HEK293 (cell line): ENCODE measurements around the gene SELENOW.
"Not testable (repeated sequence)": the region's sequence is repeated elsewhere in the genome, so short reads cannot be mapped to it uniquely, and the experiment has no call there.

ENCODE experiments used
- CTCF ChIA-PET: fragments of 350-600 bp; formaldehyde crosslinking; extraction: SDS; loops from one replicate; lab custom pipeline; 2021; ENCODE audit warnings: antibody characterized with exemption; lab: Yijun Ruan, JAX
- POLR2A ChIA-PET: fragments of 300-600 bp; formaldehyde crosslinking; extraction: SDS; loops from one replicate; lab custom pipeline; 2020; ENCODE audit warnings: antibody characterized with exemption, inconsistent platforms; lab: Yijun Ruan, JAX
- H3K27ac ChIP-seq: fragments of 200-500 bp; sonication (Bioruptor generic); 2 replicates; pipeline ENCODE4 v1.5.1; 2014; ENCODE audit warnings: low read depth, low read length, control low read depth, inconsistent platforms; ENCODE audit errors: extremely low read depth
- H3K36me3 ChIP-seq, 2 experiments: fragments of 200-500 bp in 1 of 2; sonication (Bioruptor generic) in 1 of 2; 1 replicate in 1 of 2; 2 replicates in 1 of 2; pipeline ENCODE4 v1.5.1; 2014 to 2017; ENCODE audit warnings: inconsistent platforms in 2 of 2, low read length in 2 of 2; ENCODE audit not compliant: control insufficient read depth in 2 of 2, insufficient read depth in 1 of 2
- H3K4me1 ChIP-seq: fragments of 200-500 bp; sonication (Bioruptor generic); 2 replicates; pipeline ENCODE4 v1.5.1; 2014; ENCODE audit warnings: mild to moderate bottlenecking, low read length, inconsistent platforms; ENCODE audit not compliant: control insufficient read depth, insufficient read depth
- H3K4me3 ChIP-seq: 2 replicates; pipeline ENCODE4 v1.5.1; 2011; ENCODE audit warnings: low read depth, mild to moderate bottlenecking, control low read depth, low read length, moderate library complexity
- H3K9me3 ChIP-seq: fragments of 200-500 bp; sonication (Bioruptor generic); 2 replicates; pipeline ENCODE4 v1.5.1; 2014; ENCODE audit warnings: low read depth, low read length, inconsistent platforms; ENCODE audit not compliant: control insufficient read depth, insufficient read depth
- ZBTB20 ChIP-seq: fragments of 450-650 bp; formaldehyde crosslinking; IDR thresholded peaks from 2 replicates; pipeline ENCODE4 v1.5.1; 2016; ENCODE audit warnings: missing biosample characterization, missing genetic modification characterization
- ZNF121 ChIP-seq: fragments of 450-650 bp; formaldehyde crosslinking; IDR thresholded peaks from 2 replicates; pipeline ENCODE4 v1.5.1; 2016; ENCODE audit warnings: missing biosample characterization, missing genetic modification characterization
- ZNF266 ChIP-seq: fragments of 450-650 bp; formaldehyde crosslinking; IDR thresholded peaks from 2 replicates; pipeline ENCODE4 v1.5.1; 2016; ENCODE audit warnings: missing biosample characterization, missing genetic modification characterization, low read depth
- ZNF324 ChIP-seq: fragments of 450-650 bp; formaldehyde crosslinking; IDR thresholded peaks from 2 replicates; pipeline ENCODE4 v1.5.1; 2016; ENCODE audit warnings: missing biosample characterization, missing genetic modification characterization
- ZNF473 ChIP-seq: fragments of 450-650 bp; formaldehyde crosslinking; IDR thresholded peaks from 2 replicates; pipeline ENCODE4 v1.5.1; 2017; ENCODE audit warnings: missing biosample characterization, missing genetic modification characterization
- ZNF768 ChIP-seq: fragments of 450-650 bp; formaldehyde crosslinking; IDR thresholded peaks from 2 replicates; pipeline ENCODE4 v1.5.1; 2018; ENCODE audit warnings: missing biosample characterization, mild to moderate bottlenecking, missing genetic modification characterization
- ZNF776 ChIP-seq: fragments of 450-650 bp; formaldehyde crosslinking; IDR thresholded peaks from 2 replicates; pipeline ENCODE4 v1.5.0; 2017; ENCODE audit warnings: missing biosample characterization, missing genetic modification characterization, borderline replicate concordance
- TF ChIP-seq, protein P1 (sequence below): fragments of 450-650 bp; formaldehyde crosslinking; IDR thresholded peaks from 2 replicates; pipeline ENCODE4 v1.5.1; 2016; ENCODE audit warnings: missing biosample characterization, missing genetic modification characterization

Gene SELENOW

DNA sequence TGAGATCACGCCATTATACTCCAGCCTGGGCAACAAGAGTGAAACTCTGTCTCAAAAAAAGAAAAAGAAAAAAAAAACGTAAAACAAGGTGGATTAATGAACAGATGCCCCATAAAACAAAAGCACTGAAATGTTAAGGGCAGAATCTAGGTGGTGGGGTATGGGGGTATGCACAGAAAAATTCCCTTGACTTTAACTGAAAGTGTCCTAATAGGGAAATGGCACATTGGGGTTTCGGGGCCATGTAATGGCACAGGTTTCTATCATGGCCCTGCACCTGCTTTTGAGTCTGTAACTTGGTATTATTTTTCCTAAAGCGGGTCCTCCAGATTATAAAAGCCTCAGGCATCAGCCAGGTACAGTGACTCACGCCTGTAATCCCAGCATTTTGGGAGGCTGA is 16.9 kb upstream of the SELENOW start:
- Histone ChIP-seq H3K9me3 (no peaks in the 10 kb centered on the region), H3K27ac (no peak overlapping the region), H3K36me3 (peaks cover 16 to 26% of the 10 kb centered on the region in 2 experiments), H3K4me1 (no peaks in the 10 kb centered on the region), H3K4me3 (no peak overlapping the region)
- TF ChIP-seq ZBTB20 (tag by site-specific recombination), result peak; percentile 4; the same call in 1 of the 2 replicates
- TF ChIP-seq ZNF473 (tag by site-specific recombination), result no peak
- POLR2A ChIA-PET, result no interaction called here
- CTCF ChIA-PET, result interaction anchor here (0.7 to 8.2 kb wide), 4 partner anchors 28 to 832 kb away, joined by 3 to 197 read pairs (median 5); no protein-coding TSS in a partner anchor

- no peak for TF ChIP-seq ZNF776 (tag by site-specific recombination)
- peak; percentile 95 for TF ChIP-seq ZNF121 (tag by site-specific recombination)
- TF ChIP-seq, protein P1, sequence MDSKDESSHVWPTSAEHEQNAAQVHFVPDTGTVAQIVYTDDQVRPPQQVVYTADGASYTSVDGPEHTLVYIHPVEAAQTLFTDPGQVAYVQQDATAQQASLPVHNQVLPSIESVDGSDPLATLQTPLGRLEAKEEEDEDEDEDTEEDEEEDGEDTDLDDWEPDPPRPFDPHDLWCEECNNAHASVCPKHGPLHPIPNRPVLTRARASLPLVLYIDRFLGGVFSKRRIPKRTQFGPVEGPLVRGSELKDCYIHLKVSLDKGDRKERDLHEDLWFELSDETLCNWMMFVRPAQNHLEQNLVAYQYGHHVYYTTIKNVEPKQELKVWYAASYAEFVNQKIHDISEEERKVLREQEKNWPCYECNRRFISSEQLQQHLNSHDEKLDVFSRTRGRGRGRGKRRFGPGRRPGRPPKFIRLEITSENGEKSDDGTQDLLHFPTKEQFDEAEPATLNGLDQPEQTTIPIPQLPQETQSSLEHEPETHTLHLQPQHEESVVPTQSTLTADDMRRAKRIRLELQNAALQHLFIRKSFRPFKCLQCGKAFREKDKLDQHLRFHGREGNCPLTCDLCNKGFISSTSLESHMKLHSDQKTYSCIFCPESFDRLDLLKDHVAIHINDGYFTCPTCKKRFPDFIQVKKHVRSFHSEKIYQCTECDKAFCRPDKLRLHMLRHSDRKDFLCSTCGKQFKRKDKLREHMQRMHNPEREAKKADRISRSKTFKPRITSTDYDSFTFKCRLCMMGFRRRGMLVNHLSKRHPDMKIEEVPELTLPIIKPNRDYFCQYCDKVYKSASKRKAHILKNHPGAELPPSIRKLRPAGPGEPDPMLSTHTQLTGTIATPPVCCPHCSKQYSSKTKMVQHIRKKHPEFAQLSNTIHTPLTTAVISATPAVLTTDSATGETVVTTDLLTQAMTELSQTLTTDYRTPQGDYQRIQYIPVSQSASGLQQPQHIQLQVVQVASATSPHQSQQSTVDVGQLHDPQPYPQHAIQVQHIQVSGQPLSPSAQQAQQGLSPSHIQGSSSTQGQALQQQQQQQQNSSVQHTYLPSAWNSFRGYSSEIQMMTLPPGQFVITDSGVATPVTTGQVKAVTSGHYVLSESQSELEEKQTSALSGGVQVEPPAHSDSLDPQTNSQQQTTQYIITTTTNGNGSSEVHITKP (tag by site-specific recombination), result peak; percentile 35; the same call in 1 of the 2 replicates
- TF ChIP-seq, all 188 proteins: peak for 2
- Histone ChIP-seq H3K4me3 (no peak overlapping the region), H3K36me3 (peaks cover 10 to 20% of the 10 kb centered on the region in 2 experiments), H3K9me3 (no peaks in the 10 kb centered on the region), H3K4me1 (no peaks in the 10 kb centered on the region), H3K27ac (no peak overlapping the region)
- CTCF ChIA-PET, result interaction anchor here (0.6 to 8.2 kb wide), 4 partner anchors 19 to 832 kb away, joined by 3 to 197 read pairs (median 4); no protein-coding TSS in a partner anchor
- POLR2A ChIA-PET, result no interaction called here
These were observed 16.4 kb upstream of the SELENOW start for GRCh38 chr19:47762151-47762550.

- Histone ChIP-seq H3K9me3 (no peaks in the 10 kb centered on the region), H3K36me3 (peaks cover 4 to 14% of the 10 kb centered on the region in 2 experiments; a peak in 2 of 3 replicates), H3K4me1 (no peaks in the 10 kb centered on the region), H3K27ac (no peak overlapping the region), H3K4me3 (no peak overlapping the region)
- CTCF ChIA-PET, result interaction anchor here (0.6 to 8.2 kb wide), 3 partner anchors 20 to 406 kb away, joined by 3 to 197 read pairs (median 3); no protein-coding TSS in a partner anchor
- POLR2A ChIA-PET, result interaction anchor here (0.6 kb wide), 1 partner anchor 26 kb away, joined by 6 read pairs; no protein-coding TSS in a partner anchor
- TF ChIP-seq ZNF324 (no peak), ZNF266 (tag by site-specific recombination) (no peak), ZNF121 (tag by site-specific recombination) (no peak), ZNF768 (tag by site-specific recombination) (peak; percentile 94)
These were observed 15.7 kb upstream of the SELENOW start for GRCh38 chr19:47762615-47763308.

GRCh38 chr19:47764705-47765104 is 13.8 kb upstream of the SELENOW start:
- ChIA-PET POLR2A (interaction anchor here (0.6 to 2.3 kb wide), 6 partner anchors 8 to 336 kb away, joined by 3 to 11 read pairs (median 4); no protein-coding TSS in a partner anchor), CTCF (interaction anchor here (0.6 to 8.2 kb wide), 16 partner anchors 10 to 101 kb away, joined by 3 to 197 read pairs (median 6); partner anchors contain the start of genes EHD2 and NOP53)

More at GRCh38 chr19:47764705-47765104, 13.8 kb upstream of the SELENOW start:
- not testable (repeated sequence) for H3K27ac ChIP-seq, H3K36me3 ChIP-seq, H3K9me3 ChIP-seq, H3K4me1 ChIP-seq, H3K4me3 ChIP-seq
- peak; percentile 37; the same call in 1 of the 2 replicates for TF ChIP-seq ZNF121 (tag by site-specific recombination)
